ENCODE measurements around the gene PPP1CA.

Gene PPP1CA

DNA sequence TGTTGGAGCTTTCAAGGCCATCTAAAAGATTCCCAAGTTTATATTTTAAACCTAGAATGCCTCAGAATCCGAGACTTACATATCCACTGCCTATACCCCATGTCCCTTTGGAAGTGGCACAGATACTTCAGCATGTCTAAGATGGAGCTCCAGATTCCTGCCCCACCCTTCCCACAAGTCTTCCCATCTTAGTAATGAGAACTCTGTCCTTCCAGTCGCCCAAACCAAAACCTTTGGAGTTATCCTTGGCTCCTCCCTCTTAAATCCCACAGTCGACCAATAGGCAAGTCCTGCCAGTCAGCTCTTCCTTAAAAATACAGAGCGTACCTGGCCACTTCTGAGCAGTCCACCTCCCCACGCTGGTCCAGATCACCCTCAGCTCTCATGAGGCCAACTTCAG, 52.6 kb downstream of the PPP1CA start:
- no peak for DNase-seq

All from NCI-H69 (cell line).